Astrocyte of the spinal cord (primary cell): ENCODE results near the gene INKA1.

Experiments used
- DNase-seq: peaks from one replicate; pipeline ENCODE4 v3.0.0; 2011; ENCODE audit warnings: low read depth, low spot score
- H3K4me3 ChIP-seq: 2 replicates; pipeline ENCODE4 v1.5.1; 2011; ENCODE audit warnings: low read depth, mild to moderate bottlenecking, low read length, moderate library complexity
- CTCF ChIP-seq: IDR thresholded peaks from 2 replicates; pipeline ENCODE4 v1.5.1; 2012; ENCODE audit warnings: low read depth, mild to moderate bottlenecking, low read length, inconsistent platforms
- in situ Hi-C: cut with HindIII; loops from 2 replicates; pipeline ENCODE4 v1.10.0; 2017; ENCODE audit warnings: low sequenced_read_pairs

INKA1 gene

GRCh38 chr3:49839193-49839809 lies 36.2 kb downstream of the INKA1 start:
- in situ Hi-C loops: no loop called here
- peak; percentile 74 for DNase-seq
- no peak overlapping the region for H3K4me3 ChIP-seq
- peak; percentile 89 for TF ChIP-seq CTCF

- in situ Hi-C loops: no loop called here
- no peak overlapping the region for H3K4me3 ChIP-seq
- TF ChIP-seq CTCF: no peak
- no peak for DNase-seq
Measured at GRCh38 chr3:49840388-49840787, 37.3 kb downstream of the INKA1 start.

- H3K4me3 ChIP-seq: no peak overlapping the region
- TF ChIP-seq CTCF: peak; percentile 55
- peak; percentile 15 for DNase-seq
- in situ Hi-C loops: no loop called here
Measured at GRCh38 chr3:49841126-49841696, 38.1 kb downstream of the INKA1 start.

GRCh38 chr3:49841806-49842205 lies 38.7 kb downstream of the INKA1 start:
- no peak overlapping the region for H3K4me3 ChIP-seq
- in situ Hi-C loops: no loop called here
- DNase-seq: no peak
- no peak for TF ChIP-seq CTCF

GRCh38 chr3:49842843-49843517 lies 39.9 kb downstream of the INKA1 start:
- H3K4me3 ChIP-seq: no peak overlapping the region
- no peak for DNase-seq
- in situ Hi-C loops: no loop called here
- no peak for TF ChIP-seq CTCF

- in situ Hi-C loops: no loop called here
- DNase-seq: no peak
Measured at GRCh38 chr3:49844464-49845183, 41.6 kb downstream of the INKA1 start.

More at GRCh38 chr3:49844464-49845183, 41.6 kb downstream of the INKA1 start:
- no peak for TF ChIP-seq CTCF
- H3K4me3 ChIP-seq: no peak overlapping the region
